Spleen (tissue), 7 donors: ENCODE measurements around the gene KCND3.

Experiments
- CTCF ChIP-seq, 11 experiments: fragments of 200-600 bp in 7 of 11; fragments of 450-650 bp in 4 of 11; sonication (generic) in 4 of 11; IDR thresholded peaks in 8 of 11; conservative IDR thresholded peaks in 3 of 11; 1 replicate in 7 of 11; 2 replicates in 4 of 11; pipeline versions ENCODE4 v1.4.0 to v1.8.0; 2016 to 2021; ENCODE audit warnings: antibody characterized with exemption in 11 of 11, inconsistent platforms in 4 of 11, mild to moderate bottlenecking in 1 of 11
- POLR2AphosphoS5 ChIP-seq, 3 donors: sonication (generic); formaldehyde crosslinking; IDR thresholded peaks; one replicate each; pipeline ENCODE4 v1.5.1; 2017; ENCODE audit warnings: antibody characterized with exemption in 3 of 3
- donor health status: DM: no; HTN: no; CAD: no; lungs with moderate emphysema.
- donor health status: DM: no; HTN: no; CAD: no.
- donor health status: DM: no; HTN: no; CAD: no.

DNA sequence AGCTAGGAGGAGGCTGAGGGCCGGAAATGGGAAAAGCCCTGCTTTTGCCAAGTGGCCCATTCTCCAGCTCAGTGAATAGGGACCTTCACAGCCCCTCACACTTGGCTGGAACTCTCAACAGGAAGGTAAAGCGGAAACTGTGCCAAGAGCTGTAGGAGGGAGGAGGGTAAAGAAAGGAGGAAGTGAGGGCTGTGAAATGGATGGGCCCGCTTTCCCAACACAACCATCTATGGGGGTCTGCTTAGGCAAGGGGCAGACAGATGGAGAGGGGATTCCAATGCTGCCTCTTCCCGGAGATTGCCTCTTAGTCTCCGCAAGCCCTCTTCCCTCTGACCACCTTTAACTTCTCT lies 255.5 kb downstream of the KCND3 start:
- TF ChIP-seq CTCF (IDR thresholded peaks at IDR 0.05 in 8 of 11, conservative IDR thresholded peaks at IDR 0.05 in 3 of 11) (no peak), POLR2AphosphoS5 (IDR thresholded peaks at IDR 0.05) (peak in 1 of 3 donors; percentile 28)
